GM13977 (cell line): Measurements from ENCODE around the gene PCNX4.
A peak's percentile ranks its signal among the peaks of the same experiment; 100 is the strongest.

Experiments
- DNase-seq: peaks from one replicate; pipeline ENCODE4 v3.0.0; 2012; ENCODE audit warnings: low spot score
- CTCF ChIP-seq: IDR thresholded peaks from 2 replicates; pipeline ENCODE4 v1.5.1; 2012; ENCODE audit warnings: mild to moderate bottlenecking, control low read depth; ENCODE audit not compliant: insufficient read depth; ENCODE audit errors: extremely low read depth, missing control alignments
- in situ Hi-C: fragments of 300-500 bp; cut with MboI; formaldehyde crosslinking; loops from one replicate; pipeline ENCODE4 v1.12.0; 2022; ENCODE audit warnings: low sequenced_read_pairs, low pct_unique_long_range_greater_than_20kb, mixed read lengths, inconsistent platforms; ENCODE audit not compliant: unreplicated experiment

PCNX4 gene

DNA sequence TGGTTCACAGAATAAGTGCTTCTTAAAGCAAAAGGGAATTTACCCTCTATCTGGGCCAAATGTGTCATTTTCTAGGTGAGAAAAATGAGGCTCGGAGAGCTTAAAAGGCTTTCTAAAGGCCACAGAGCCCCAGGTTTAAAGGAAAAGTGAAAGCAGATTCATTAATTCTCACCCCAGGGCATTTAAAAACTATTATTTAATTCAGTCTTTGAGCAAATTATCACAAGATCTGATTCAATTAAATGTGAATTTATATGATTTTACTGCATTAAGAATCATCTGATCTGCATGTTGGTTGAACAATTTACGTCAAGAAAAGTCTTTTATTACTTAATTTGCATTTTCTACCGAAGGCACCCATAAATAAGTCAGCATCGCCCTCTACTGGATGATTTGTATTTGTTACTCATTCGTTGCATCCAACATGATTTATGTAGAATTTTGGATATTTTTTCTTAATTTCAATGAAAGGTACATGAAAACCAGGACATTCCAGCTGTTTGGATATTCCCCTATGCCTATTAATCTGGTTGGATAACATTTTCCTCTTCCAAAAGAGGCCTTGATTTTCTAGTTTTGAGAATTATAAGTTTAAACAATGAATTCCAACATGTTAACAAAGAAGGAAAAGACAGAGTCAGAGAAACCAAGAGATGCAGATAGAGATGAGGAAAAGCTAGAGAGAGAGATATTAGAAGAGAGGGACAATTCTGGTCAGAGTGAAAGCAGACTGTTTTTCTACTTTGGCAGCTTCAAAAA lies 92.6 kb downstream of the PCNX4 start:
- DNase-seq, result no peak
- peak; percentile 70 for TF ChIP-seq CTCF
- in situ Hi-C loops, result loop anchor here (5.0 to 25.0 kb wide), 3 partner anchors 117 to 378 kb away; no protein-coding TSS in a partner anchor

DNA sequence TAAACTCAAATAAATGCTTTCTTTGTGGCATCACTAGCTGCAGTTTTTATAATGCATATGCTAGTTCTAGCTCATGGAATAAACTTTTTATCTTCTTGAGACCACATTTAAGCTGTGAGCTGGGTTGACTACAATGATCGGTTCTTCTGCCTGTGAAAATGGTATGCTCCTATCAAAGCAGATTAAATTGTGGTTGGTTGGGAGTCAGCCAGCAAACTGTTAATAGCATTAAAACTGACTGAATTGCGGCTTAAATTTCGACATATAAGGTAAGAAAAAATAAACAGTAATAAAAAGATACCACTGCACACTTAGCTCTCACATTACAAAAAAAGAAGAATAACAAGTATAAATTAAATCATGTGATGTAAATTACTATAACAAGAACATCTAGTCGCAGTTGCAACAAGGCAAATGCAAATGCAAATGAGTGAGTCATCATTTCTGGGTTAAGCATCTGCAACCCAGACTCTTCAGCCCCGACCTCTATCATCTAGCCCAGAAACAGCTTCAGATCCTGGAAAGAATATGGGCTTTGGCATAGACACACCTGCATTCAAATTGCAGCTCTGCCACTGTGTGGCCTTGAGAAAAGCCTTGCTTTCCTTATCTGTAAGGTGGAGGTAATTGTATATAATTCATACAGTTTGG lies 93.3 kb downstream of the PCNX4 start:
- DNase-seq, result no peak
- in situ Hi-C loops, result loop anchor here (5.0 to 25.0 kb wide), 3 partner anchors 118 to 377 kb away; no protein-coding TSS in a partner anchor
- TF ChIP-seq CTCF, result no peak

GRCh38 chr14:60188115-60188514 lies 96.4 kb downstream of the PCNX4 start:
- in situ Hi-C loops, result loop anchor here (25.0 kb wide), 2 partner anchors 226 to 374 kb away; no protein-coding TSS in a partner anchor
- no peak for DNase-seq

GRCh38 chr14:60188696-60189095 lies 97.0 kb downstream of the PCNX4 start:
- in situ Hi-C loops, result loop anchor here (25.0 kb wide), 2 partner anchors 226 to 374 kb away; no protein-coding TSS in a partner anchor
- no peak for TF ChIP-seq CTCF
- DNase-seq, result no peak

More at GRCh38 chr14:60188115-60188514, 96.4 kb downstream of the PCNX4 start:
- peak; percentile 46 for TF ChIP-seq CTCF

GRCh38 chr14:60189923-60190840 lies 98.5 kb downstream of the PCNX4 start:
- DNase-seq, result no peak
- in situ Hi-C loops, result loop anchor here (25.0 kb wide), 2 partner anchors 228 to 372 kb away; no protein-coding TSS in a partner anchor
- no peak for TF ChIP-seq CTCF
